ENCODE results near the gene CAPZB.
A peak's percentile ranks its signal among the peaks of the same experiment; 100 is the strongest.

The CAPZB gene

DNA sequence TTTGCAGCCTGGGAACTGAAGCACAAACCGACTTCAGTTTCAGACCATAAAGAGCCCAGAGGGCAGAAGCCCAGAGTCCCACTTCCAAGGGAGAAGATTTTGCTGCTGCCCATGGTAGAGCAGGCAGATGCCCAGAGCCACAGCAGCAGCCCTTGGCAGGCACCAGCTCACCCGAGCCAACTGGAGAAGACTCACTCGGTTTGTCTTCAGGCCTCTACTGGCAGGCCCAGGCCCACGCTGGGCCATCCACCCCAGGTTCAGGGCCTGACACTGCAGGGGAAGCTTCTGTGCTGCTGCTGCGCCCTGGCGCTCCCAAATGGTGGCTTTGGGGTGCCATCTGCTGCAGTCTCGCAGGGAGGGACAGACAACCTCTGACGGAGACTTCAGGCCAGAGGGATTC lies 139.9 kb downstream of the CAPZB start:
- no peak for DNase-seq (ENCODE audit: low read depth)

DNA sequence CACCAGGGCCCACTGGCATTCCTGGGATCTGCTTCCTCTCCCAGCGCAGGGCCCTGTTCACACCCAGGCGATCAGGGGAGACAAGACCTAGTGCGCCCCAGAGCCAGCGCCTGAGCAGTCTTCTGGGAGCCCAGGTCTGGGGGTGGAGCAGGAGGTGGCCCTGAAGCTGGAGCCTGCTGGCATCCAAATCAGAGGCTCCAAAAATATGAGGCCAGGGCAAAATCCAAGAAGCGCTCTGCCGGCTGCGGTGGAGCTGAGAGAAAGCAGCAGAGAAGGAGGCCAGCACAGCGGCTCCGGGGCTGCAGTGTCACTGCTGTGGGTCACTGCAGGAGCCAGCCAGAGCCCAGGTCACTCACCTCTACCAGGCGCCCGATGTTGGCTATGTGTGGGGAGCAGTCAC lies 140.5 kb downstream of the CAPZB start:
- no peak for DNase-seq (ENCODE audit: low read depth)

DNA sequence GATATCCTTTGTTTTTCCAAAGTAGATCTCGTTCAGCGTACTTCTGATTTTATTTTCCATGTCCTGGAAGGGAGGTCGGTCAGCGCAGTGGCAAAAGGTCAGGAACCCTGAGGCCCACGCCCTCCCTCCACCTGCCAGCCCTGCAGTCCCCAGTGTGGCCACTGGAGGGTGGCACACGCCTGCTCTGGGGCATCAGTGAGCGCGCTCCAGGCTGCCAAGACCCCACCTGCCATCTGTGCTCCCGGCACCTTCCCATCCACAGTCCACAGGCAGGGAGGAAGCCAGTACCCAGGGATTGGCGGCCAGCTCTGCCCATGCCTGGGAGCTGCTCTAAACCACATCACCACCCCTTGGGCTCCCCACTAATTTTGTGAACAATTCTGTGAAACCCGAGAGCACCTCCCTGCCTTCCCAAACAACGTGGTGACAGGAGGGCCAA lies 140.9 kb downstream of the CAPZB start:
- peak; percentile 30 for DNase-seq (ENCODE audit: low read depth)

- DNase-seq (ENCODE audit: low read depth), result no peak
Measured at GRCh38 chr1:19343617-19344350, 141.6 kb downstream of the CAPZB start.

- DNase-seq (ENCODE audit: low read depth), result no peak
Measured at GRCh38 chr1:19342894-19343616, 142.3 kb downstream of the CAPZB start.

DNA sequence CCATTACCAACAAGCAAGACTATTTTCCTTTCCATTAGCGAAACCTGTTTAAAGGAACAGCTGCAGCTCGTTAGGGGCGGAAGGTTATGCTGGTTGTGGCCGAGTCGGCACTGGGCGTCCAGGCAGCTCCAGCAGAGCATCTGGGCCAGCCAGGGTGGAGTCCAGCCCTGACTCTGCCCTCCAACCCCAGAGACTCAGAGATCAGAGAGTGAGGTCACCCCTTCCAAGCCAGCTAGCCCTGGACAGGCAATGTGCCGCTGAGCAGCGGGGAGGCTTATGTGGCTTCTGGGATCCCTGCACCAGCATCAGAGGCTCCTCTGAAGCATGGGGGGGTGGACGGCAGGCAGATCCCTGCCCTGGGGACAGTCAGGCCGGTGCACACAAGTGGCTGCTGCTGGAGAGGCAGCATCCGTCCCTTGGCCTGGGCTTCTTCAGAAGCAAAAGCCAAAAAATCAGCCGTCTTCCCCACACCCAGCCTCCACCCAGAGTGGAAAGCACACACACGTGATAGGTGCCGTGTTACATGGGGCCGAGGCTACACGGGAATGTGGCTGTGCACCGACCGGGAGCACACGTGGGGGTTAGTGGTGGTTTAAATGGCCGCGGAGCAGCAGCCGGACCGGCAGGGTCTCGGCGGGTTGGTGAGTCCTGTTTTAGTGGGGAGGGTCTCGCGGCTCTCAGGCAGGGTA lies 143.1 kb downstream of the CAPZB start:
- DNase-seq (ENCODE audit: low read depth), result no peak

DNA sequence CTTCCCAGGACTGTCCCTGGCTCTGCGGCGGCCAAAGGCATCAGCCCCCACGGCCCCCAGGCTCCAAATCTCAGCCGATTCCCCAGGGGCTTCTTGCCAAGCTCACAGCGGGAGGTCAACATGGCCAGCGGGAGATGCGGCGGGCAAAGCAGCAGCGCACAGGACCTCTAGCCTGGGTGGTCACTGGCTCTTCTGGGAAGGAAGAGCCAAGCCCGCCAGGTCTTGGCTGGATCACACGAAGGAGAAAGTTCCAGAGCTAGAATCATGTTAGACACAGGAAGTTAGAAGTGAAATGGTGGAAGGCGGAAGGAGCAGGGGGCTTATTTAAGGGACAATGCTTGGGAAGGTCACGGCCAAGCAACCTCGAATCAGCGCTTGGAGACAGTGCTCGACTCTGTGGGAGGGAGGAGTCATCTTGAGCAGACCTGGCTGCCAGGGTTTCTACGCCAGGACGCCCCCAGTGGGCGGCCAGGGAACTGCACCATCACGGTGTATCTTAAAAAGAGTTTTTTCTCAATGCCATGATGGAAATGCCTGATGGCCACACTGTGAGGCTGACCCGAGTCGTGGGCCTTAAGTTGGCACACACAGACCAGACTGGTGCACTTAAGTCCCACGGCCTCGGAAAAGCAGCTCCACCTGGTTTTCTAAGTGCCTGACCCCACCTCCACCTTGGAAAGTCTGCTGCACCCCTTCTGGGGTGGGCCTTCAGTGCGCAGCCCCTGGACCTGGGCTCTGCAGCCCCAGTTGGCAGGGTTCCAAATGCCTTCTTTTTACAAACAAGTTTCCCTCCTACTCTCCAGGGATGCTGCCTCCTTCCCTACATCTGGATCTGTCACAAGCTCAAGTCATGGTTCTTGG lies 143.9 kb downstream of the CAPZB start:
- DNase-seq (ENCODE audit: low read depth), result peak; percentile 64

DNA sequence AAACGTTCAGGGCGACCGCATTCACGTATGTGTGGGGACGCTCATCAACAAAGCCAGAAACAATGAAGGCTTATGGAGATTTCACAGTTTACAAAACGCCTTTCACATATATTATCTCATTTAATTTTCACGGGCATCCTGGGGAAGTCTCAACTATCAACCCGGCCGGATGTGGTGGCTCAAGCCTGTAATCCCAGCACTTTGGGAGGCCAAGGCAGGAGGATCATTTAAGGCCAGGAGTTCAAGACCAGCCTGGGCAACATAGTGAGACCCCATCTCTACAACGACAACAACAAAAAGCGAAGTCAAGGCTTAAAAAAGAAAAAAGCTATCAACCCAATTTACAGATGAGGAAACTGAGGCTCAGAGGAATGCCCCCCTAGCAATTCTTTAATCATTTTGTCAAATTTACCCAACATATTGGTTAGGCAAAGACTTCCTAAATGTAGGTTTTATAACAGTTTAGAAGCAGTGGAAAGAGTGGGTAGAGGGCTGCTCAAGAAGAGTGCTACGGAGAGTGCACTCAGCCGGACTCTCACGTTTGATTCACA lies 144.9 kb downstream of the CAPZB start:
- DNase-seq (ENCODE audit: low read depth), result no peak

DNA sequence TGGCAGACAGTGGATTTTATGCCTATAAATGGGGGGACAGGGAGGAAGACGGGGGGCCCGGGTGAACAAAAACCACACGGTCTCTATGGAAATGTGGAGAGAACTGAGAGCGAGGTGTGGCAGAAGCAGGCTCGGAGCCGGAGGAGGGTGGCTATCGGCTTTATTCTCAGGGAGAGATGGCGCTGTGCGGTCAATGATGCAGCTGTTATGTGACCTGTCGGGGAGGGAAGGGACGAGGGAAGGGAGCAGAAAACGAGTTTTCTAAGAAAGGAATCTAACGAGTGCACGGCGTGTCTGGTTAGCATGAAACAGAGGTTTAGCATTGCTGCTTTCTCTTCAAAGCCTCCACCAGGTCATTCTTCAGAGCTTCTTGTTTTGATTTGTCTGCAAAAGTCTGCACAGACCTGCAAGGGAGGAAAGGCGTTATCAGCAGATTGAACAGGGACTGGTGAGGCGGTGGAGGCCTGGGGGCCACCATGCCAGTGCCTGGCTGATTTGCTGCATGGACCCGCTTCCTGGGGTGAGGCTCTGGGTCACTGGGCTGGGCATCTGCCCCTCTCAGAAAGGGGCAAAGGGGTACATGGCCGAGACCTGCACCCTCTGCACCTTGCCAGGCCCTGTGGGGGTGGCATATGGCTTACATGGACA lies 146.0 kb downstream of the CAPZB start:
- no peak for DNase-seq (ENCODE audit: low read depth)

GRCh38 chr1:19338323-19338762 lies 147.0 kb downstream of the CAPZB start:
- DNase-seq (ENCODE audit: low read depth), result no peak

- no peak for DNase-seq (ENCODE audit: low read depth)
Measured at GRCh38 chr1:19337289-19337688, 148.1 kb downstream of the CAPZB start.

- peak; percentile 12 for DNase-seq (ENCODE audit: low read depth)
Measured at GRCh38 chr1:19336543-19336942, 148.8 kb downstream of the CAPZB start.

DNA sequence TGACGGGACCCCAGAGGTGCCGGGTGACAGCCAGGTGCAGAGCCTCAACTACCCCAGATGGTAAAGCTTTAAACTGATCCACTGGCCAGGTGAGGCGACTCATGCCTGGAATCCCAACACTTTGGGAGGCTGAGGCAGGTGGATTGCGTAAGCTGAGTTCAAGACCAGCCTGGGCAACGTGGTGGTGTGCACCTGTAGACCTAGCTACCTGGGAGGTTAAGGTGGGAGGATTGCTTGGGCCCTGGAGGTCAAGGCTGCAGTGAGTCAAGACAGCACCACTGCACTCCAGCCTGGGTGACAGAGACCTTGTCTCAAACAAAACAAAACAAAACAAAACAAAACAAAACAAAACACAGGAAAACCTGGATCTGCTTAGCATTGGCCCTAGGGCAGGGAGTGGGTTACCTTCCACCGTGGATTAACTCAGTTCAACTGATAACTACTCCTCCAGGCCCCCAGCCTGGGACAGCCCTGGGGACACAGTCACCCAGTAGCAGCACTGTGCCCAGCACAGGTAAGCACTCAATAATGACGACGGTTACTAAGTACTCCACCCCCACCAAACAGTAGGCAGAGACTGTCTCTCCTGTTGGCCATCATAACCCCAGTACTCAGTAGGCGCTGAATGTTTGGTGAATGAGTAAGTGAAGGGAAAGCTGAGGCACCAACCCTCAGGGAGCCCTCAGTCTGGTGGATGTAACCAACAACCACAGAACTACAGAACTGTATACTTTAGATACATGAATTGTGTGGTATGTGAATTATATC lies 151.6 kb downstream of the CAPZB start:
- DNase-seq (ENCODE audit: low read depth), result no peak

GRCh38 chr1:19332832-19333231 lies 152.5 kb downstream of the CAPZB start:
- no peak for DNase-seq (ENCODE audit: low read depth)

DNA sequence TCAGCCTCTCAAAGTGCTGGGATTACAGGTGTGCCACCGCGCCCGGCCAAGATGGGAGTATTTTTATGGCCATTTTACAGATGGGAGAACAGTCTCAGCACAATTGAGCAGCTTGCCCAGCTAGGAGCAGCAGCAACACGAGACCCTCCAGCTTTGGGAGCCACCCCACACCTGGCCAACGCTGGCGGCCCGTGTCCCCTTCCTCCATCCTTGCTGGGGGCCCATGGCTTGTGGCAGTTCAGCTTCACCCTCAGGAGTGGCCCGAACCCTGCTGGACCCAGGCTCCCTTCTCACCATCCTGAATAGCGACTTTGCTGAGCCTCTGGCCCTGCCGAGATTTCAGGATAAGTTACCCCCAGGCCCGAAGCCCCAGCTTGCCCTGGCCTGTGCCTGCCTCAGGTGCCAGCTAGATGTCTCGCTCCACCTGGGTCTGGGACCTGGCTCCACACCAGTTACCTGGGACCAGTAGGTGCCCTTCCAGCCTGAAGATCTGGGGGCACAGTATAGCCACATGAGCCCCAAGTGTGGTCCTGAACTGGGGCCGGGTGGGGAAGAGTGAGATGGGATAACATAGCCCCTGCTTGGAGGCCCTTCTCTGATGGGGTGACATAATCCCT lies 154.0 kb downstream of the CAPZB start:
- no peak for DNase-seq (ENCODE audit: low read depth)

DNA sequence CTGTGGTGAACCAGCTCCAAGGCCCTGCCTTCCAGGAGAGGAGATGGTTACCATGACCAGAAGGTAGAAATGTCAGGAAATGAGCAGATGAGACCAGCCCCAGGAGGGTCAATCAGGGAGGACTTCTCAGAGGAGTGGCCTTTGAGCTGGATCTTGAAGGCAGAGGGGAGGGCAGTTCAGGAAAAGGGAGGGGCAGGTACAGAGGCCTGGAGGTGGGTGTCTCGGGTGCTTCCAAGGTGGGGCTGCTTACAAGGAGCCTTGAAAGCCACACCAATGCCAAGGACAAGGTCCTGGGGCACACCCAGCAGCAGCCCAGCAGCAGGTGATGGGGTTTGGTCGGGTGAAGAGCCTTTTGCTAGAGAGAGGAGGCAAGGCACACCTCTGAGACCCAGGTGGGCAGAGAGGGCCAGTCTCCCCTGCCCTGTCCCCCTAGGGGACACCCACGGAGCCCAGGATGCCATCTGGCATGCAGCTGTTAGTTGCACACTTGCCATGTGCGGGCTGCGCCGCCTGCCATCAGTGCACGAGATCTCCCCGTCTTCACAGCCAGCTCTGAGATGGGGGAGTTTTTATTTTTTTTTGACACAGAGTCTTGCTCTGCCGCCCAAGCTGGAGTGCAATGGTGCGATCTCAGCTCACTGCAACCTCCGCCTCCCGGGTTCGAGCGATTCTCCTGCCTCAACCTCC lies 154.7 kb downstream of the CAPZB start:
- no peak for DNase-seq (ENCODE audit: low read depth)

GRCh38 chr1:19329611-19330010 lies 155.7 kb downstream of the CAPZB start:
- no peak for DNase-seq (ENCODE audit: low read depth)

DNA sequence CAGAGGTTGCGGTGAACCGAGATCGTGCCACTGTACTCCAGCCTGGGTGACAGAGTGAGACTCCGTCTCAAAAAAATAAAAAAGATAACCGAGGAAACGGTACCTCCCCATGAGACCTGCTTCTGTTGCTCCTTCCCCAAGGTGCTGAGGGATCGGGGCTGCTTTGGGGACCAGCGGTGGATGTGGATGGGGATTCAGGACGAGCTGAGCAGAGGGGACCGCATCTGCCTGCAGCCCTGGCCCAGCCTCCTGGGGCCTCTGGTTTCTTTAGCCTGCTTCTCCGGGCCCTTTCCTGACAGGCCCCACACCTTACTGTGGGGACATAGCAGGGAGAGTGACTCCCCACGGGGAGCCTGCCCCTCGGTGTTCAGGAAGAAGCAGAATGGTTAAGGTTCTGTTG lies 156.2 kb downstream of the CAPZB start:
- DNase-seq (ENCODE audit: low read depth), result no peak

GRCh38 chr1:19328486-19328885 lies 156.9 kb downstream of the CAPZB start:
- DNase-seq (ENCODE audit: low read depth), result no peak

Data from stimulated activated CD8-positive, alpha-beta memory T cell treated with anti-CD3 and anti-CD28 coated beads, Interleukin-7, amount 100 ng/mL, for 24 hours (primary cell).